GM21360 (cell line): Measurements from ENCODE around the gene LDB2.
"Not testable (repeated sequence)": the region's sequence is repeated elsewhere in the genome, so short reads cannot be mapped to it uniquely, and the experiment has no call there.

Source experiments
- ATAC-seq: cut with Tn5 transposase; IDR thresholded peaks from one replicate; pipeline ENCODE4 v1.9.1; 2021; ENCODE audit warnings: mild to moderate bottlenecking, moderate library complexity; ENCODE audit not compliant: unreplicated experiment

The LDB2 gene

DNA sequence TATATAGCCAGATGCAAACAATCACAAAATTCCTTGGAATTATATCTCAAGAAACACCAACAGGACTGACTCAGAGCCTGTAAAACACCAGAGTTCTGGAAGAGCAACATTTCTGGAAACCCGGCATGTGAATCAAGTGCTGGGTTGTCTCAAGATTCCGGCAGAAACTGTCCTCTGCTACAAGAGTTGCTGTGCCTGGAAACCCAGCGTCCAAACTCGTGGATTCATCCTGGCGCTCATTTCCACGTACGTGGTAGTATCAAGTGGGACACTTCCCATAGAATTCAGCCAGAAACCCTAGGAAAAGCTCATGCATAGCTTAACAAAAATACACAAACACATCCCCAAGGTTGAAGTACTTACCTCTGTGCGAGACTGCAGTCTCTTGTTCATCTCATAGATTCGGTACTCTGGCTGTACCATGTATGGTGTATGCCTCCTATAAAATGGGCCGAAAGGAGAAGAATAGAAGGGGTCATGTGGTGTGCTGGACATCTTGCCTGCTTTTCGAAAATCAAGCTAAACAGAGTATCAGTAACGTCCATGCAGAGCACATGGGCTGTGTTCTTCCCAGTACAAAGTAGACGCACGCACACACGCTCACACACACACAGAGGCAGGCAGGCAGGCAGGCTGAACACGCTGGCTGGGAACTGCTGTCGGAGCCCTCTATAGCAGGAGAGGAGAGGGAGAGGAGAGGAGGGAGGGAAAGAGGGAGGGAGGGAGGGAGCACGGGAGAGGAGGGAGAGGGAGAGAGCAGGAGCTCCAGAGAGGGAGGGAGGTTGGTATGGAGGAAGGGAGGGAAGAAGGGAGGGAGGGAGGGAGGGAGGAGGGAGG is at the start of gene LDB2:
TSS of gene LDB2 (minus strand) at position 655 of the 837 bp plus-strand sequence.
- ATAC-seq, result no peak

DNA sequence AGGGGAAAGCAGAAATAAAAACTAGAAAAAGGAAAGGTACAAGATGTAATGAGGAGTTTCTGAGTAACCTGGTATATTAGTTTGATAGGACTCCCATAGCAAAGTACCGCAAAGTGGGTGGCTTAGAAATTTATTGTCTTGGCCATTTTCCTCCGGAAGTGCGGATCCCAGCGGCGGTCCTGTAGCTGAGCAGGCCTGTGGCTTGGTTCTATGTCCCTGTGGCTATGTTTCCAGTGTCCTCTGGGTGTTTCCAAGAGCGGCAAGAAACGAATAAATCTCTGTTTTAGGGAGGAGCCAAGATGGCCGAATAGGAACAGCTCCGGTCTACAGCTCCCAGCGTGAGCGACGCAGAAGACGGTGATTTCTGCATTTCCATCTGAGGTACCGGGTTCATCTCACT is 44.0 kb upstream of the LDB2 start:
- no peak for ATAC-seq

DNA sequence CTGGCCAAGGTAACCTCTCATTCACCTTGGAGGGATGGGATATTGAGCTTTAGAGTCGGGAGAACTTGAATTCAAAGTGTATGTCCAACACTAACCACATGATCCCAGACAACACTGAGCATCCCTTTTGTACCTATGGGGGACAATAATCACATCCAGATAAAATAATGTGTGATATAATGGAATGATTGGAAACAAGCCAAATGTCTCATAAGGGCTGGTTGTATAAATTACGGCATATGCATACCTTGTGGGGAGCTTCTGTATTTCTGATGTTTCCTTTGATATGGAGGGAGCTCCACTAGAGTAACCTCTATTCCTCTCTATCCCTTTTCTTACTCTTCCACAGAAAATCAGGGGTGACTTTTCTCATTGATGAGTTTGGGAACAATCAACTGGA is 40.7 kb upstream of the LDB2 start:
- ATAC-seq, result no peak

DNA sequence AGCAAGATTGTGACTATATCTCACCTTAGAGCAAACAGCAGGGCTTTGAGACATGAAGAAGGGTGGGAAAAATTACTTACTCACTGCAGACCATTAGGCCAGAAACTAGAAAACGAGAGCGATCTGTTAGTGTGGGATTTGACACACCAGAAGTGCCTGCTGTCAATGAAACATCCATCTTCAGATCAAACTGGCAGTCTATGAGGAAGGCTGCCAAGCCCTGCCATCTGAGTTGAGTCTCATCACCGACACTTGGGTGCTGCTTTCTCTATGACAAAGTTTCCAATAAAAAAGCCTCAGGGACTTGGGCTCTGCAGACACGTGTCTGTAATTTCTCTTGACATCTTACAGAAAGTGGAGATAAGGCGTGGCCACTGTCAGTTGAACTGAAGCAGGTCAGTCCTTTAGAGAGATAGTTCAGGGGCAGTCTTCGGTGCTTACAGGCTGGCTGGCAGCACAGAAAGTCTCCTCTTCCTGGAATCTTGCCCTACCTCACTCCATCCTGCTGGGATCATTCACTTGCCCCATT is 40.1 kb upstream of the LDB2 start:
- ATAC-seq, result no peak

DNA sequence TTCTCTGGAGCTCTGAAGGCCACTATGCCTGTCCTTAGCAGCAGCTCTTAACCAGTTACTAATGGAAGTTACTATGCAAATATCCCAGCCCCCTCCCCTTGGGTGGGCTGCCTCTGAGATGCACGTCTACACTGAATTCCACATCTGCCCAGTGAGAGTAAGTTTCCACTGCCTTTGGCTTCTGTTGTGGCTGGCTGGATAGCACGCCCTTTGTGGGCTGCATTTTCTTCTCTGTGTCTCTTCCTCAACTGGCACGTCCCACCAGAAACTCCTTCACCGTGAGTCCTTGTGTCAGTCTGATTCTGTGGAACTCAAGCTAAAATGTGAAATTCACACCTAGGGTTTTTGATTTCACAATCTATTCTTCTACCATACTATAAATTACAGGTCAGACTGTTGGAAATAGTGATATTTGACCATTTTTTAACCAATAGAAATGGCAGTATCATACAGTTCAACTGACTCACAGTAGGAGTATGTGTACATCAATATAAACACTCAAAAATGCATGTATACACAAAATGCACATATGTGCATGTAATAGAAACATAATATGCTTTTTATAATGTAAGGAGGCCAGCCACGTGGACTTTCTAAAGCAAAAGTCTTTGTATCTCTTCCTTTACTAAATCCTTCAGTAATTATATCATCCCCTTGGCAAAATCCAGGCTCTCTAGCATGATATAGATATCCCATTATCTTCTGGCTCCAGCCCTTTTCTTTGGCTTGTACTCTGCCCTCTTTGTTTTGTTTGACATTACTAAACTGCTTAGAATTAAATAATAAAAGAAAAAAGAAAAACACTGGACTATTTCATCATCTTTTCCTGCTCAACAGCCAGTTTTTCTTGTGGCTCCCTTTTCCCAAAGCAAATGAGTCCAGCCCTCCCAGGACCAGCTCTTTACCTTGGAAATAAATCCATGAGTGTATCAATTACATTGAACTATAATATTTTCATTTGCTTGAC is 33.2 kb upstream of the LDB2 start:
- no peak for ATAC-seq

DNA sequence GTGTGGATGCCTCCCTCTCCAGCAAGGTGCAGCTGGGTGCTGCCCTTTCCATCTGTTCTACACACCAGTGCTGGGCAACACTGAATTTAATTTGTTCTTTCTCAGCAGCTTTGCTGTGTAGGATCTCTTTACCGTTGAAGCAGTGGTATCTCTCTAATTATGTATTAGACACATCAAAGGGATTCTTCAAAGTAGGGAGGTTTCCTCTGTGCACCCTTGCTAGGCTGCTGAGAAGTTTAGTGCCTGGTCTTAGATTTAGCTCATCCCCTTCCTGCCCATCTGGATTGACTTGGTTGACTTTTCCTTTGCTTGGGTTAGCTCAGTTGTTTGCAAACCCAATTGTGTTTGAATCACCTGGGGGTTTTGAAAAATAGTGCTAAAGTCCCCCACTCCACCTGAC is 27.8 kb upstream of the LDB2 start:
- no peak for ATAC-seq

DNA sequence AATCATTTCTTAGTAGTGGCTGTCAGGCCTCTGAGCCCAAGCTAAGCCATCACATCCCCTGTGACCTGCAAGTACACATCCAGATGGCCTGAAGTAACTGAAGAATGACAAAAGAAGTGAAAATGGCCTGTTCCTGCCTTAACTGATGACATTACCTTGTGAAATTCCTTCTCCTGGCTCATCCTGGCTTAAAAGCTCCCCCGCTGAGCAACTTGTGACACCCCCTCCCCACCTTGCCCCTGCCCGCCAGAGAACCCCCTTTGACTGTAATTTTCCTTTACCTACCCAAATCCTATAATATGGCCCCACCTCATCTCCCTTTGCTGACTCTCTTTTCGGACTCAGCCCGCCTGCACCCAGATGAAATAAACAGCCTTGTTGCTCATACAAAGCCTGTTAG is 20.3 kb upstream of the LDB2 start:
- not testable (repeated sequence) for ATAC-seq

DNA sequence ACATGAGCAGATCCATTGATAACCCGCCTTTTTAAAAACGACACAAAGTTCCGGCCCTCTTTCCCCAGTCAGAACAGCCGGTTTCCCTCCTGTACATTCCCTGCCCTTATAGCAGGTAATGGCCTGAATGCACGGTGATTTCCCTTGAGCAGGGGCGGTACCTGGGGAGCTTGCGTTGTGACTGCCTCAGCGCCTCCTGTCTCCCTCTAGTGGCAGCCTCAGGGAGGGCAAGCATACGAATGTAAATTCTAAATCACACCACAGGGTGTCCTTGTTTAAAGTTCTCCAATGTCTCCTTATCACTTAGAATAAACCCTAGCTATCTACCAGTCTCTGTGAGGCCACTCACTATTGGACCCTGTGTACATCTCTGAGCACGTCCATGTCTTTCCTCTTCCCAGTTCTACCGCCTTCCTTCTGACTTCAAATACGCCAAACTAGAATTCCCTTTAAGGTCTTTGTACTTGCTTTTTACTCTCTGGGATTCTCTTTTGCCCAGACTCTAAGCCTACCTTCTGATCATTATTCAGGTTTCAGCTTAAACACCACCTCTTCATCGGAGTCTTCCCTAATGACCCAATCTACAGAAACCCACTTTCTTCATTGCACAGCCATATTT is 18.4 kb upstream of the LDB2 start:
- peak; percentile 100 for ATAC-seq

DNA sequence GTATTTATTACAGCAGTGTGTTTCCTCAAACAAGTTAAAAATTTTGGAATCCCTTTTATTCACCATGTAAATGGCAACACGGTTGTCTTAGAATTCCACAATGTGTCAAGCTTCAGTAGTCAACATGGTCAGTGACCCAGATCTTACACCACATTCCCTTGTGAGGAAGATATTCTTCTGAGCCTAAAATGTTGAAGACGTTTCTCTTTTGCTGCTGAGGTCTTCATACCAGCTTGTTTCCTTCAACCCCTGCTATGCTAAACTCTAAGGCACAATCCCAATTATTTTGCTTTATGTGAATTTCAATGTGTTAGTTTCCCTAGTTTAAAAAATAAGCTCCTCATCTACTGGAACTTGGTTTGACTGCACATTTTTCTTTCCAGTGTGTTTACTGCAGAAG is 17.6 kb upstream of the LDB2 start:
- ATAC-seq, result no peak

DNA sequence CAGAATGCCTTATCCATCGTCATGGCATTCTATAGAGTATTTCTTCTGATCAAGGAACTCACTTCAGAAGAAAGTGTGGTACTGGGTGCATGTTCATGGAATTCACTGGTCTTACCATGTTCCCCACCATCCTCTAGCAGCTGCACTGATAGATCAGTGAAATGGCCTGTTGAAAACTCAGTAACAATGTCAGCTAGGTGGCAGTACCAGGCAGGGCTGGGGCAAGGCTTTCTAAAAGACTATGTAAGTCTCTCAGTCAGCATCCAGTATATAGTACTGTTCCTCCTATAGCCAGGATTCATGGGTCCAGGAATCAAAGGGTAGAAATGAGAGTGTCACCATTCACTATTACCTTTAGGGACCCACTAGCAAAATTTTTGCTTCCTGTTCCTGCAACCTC is 15.8 kb upstream of the LDB2 start:
- ATAC-seq, result no peak

DNA sequence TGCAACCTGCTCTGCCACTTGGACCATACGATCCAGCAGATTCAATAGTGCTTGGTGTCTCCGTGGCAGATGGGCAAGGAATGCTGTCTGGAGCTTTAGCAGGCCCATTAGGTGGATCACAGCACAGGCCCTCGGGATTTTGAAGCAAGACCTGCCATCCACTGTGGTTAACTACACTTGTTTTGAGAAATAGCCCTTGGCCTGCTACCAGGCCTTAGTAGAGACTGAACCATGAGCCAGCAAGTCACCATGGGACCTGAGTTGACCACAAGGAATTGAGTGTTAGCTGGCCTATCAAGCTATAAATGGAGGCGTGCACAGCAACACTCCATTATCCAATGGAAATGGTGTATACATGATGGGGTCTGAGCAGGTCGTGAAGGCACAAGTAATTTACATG is 14.5 kb upstream of the LDB2 start:
- no peak for ATAC-seq

DNA sequence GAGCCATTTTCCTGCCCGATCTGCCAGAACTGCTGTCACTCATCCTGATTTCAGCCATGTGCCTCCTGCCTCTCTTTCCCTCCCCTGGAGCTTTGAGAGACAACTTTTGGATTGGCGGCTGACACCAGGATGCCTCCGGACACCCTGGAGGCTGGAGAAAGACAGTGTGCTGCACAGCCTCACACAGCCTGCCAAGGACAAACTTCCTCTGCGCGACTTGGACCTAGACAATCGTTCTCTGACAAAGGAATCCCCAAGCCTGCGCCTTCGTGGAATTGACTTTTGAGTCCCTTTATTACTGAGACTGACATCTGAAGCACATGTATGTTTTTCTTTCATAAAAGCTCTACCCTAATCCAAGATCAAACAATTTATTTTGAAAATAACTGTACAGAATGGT is 10.8 kb upstream of the LDB2 start:
- ATAC-seq, result no peak

DNA sequence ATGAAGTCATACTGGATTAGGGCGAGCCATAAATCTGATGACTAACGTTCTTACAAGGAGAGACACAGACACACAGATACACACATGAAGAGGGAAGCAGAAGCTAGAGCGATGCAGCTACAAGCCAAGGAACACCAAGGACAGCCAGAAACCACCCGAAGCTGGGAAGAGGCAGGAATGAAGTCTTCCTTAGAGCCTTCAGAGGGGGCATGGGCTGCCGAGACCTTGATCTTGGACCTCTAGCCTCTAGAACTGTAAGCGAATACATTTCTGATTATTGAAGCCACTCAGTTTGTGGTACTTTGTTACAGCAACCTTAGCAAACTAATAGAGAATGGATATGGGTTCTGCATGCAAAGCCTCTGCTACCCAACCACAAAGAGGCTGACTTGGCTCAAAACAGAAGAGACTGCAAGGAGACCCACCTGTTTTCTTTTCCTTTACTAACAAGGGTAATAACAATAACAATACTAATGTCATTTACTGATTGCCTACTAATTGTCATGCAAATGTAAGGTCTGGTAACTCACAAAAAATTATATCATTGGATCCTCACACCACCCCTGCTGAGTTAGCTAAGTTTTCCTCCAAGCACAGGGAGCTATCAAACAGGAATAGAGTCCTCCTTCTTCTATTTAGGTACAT is 10.1 kb upstream of the LDB2 start:
- no peak for ATAC-seq

DNA sequence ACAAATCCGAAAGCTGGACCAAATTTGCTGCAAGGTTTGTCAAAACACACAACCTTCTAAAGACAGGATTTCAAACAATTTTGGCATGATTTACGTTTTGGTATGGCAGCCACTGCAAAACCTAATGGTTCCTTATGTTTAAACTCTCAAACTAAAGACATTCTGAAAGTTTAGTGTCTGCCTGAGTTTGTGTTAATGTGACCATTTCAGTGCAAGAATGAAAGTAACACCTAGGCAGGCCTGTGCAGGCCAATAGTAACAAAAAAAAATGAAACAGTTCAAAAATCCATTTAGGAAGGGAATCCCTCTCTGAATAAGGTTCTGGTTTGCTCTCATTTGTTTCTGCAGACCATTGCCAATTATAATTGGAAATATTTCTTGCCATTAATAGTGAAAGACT is 1.9 kb upstream of the LDB2 start:
- ATAC-seq, result no peak

DNA sequence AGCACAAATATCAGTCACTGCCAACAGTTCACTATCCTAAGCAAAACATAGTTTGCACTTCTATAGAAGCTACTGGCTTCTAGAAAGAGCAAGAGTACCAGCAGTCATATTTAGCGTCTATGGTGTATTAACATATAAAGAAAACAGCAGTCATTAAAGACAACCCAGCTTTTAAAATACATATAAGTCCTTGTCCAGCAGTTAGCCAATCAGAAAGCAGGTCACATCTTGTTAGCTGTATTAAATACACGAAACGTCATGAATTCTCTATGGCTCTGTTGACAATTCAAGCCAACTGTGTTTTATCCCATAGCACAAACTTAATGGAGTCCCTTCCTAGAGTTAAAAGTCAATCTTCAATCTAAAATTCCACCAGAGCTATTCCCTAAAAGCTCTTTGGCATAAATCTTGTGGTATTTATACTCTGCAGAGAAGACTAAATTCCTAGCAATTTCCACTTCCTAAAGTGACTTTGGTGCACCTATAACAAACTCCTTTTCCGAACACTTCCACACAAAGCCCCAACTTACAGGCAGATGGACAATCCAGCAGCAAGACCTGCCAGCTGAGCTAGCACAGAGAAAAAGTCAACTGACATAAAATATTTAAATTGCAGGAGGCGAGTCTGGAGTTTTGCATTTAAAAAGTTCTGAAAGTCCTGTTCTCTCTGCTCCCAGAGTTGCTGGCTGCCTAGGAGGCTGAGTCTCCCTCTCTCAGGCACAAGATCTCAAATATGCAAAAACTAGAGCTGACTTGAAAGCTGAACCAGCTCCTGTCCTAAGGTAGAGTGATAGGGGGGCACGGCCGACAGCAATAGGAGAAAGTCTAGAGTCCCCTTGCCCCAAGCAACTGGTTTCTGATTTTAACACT is 1.3 kb downstream of the LDB2 start:
- no peak for ATAC-seq

DNA sequence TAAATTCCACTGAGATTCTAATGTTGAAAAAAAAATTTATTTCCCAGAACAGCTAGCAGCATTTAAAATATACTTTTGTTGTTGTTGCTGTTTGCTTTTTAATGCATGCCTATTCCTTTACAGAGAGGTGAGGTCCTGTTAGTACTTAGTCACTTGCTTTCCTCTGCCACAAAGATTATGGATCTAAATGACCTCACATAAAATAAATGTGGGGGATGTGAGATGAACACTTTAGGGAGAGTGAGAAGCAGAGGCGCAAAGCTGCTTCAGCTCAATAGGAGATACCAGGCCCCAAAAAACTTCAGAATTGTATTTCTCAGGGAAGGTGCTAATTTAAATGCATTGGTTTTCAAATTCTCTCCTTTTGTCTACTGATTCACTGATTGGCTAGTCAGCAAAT is 4.0 kb downstream of the LDB2 start:
- ATAC-seq, result no peak

DNA sequence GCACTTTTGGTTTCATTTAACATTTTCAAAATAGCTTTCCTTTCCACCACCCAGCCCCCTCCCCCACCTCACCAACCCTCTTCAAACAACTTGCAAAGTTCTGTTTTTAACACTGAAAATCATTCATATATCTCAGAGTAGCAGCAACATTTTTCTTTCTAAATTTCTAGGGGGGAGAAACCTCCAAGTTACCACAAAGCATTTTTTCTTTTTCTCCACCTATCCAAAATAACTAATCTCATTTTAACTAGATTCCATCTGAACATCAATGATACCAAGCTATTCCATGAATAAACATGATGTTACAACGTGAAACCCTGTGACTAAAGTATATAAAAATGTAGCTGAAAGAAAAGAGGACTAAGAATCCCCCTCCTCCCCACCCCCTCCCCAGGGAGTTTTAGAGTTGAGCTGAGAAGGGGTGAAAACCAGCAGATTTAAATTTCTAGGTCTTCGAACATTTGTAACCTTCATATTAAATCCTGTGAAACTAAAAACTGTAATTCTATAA is 5.2 kb downstream of the LDB2 start:
- no peak for ATAC-seq

DNA sequence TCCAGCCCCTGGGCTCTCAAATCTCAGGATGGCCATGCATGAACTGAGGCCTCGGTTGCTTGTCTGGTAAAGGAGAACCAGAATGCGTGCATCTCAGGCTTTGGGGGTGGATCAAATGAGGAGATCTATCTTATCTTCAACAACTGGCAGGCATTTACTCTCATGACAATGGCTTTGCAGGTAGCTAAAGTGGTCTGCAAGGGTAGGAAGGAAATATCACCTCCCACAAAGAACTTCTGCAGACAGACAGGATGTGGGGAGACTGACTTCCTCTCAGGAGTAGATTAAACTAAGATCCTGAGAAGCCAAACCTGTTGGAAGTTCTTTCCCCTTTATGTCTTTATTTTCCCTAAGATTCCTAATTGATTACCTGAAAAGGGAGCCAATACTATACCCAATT is 7.8 kb downstream of the LDB2 start:
- ATAC-seq, result no peak

DNA sequence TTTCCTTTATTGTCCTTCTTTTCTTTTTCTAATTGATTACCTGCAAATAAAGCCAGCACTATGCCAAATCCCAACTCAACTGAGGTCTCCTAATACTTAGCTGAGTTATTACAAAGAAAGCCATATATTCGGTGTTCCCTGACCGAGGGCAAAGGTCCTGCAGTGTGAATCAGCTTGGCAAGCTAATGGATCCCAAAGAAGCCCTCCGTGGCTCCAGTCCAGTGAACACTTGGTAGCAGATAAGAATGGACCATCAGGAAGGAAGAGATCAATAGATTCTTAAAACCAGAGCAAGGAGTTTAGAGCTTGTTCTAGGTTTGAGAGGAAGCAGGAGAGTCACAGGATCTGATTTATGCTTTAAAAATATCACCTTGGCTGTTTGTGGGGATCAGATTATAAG is 8.5 kb downstream of the LDB2 start:
- no peak for ATAC-seq

DNA sequence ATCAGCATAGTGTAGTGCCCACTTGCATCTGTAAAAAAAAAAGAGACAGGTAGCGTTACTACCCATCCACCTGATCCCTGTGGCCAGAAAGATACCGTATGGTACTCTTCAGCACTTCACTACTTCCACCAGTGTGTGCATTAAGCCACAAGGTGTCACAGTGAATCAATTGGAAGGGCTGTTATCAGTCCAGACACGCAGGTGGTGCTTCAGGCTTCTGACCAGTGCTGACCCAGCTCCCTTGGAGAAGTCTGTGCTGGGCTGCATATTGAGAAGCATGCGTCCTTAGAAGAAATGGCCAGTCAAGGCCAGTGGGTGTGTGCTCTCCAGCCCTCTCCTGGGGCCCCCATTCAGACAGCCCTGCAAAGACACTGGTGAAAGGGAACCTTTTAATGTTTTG is 10.6 kb downstream of the LDB2 start:
- ATAC-seq, result no peak
